Osteoblast (primary cell): Measurements from ENCODE around the gene TBL1X. TPM values are rescaled to one million over a fixed set of nuclear protein-coding genes. Genes with fewer than 3 reads are reported as not detected.

Experiments
- DNase-seq: peaks from one replicate; pipeline ENCODE4 v3.0.0; 2011; ENCODE audit warnings: low spot score, mixed read lengths; ENCODE audit not compliant: insufficient read length; ENCODE audit errors: missing footprints
- H2AFZ ChIP-seq: 2 replicates; pipeline ENCODE4 v1.6.0; 2011; ENCODE audit warnings: mild to moderate bottlenecking, low read length
- H3K27ac ChIP-seq: 2 replicates; pipeline ENCODE4 v1.5.1; 2011; ENCODE audit warnings: mild to moderate bottlenecking, low read depth, low read length, moderate library complexity
- H3K27me3 ChIP-seq: 2 replicates; pipeline ENCODE4 v1.6.0; 2012; ENCODE audit warnings: mild to moderate bottlenecking, control low read depth, inconsistent platforms, low read length, moderate library complexity; ENCODE audit not compliant: insufficient read depth
- H3K36me3 ChIP-seq: 2 replicates; pipeline ENCODE4 v1.5.1; 2011; ENCODE audit warnings: mild to moderate bottlenecking, low read length, control low read depth, moderate library complexity; ENCODE audit not compliant: insufficient read depth
- H3K4me1 ChIP-seq: 2 replicates; pipeline ENCODE4 v1.5.1; 2011; ENCODE audit warnings: mild to moderate bottlenecking, low read length, control low read depth, moderate library complexity; ENCODE audit not compliant: insufficient read depth
- H3K4me2 ChIP-seq: 2 replicates; pipeline ENCODE4 v1.6.0; 2011; ENCODE audit warnings: mild to moderate bottlenecking, low read length; ENCODE audit not compliant: insufficient read depth
- H3K4me3 ChIP-seq: fragments of 200-600 bp; sonication (generic); 3 replicates; pipeline ENCODE4 v1.5.1; 2012; ENCODE audit warnings: mild to moderate bottlenecking, low read length, inconsistent platforms; ENCODE audit not compliant: insufficient read depth
- H3K79me2 ChIP-seq: 2 replicates; pipeline ENCODE4 v1.6.0; 2012; ENCODE audit warnings: mild to moderate bottlenecking, low read length, control low read depth, inconsistent platforms; ENCODE audit not compliant: insufficient read depth
- H3K9me3 ChIP-seq: 2 replicates; pipeline ENCODE4 v1.5.1; 2011; ENCODE audit warnings: low read depth, low read length, control low read depth
- H4K20me1 ChIP-seq: 2 replicates; pipeline ENCODE4 v1.6.0; 2012; ENCODE audit warnings: mild to moderate bottlenecking, low read length, control low read depth; ENCODE audit not compliant: insufficient read depth
- CTCF ChIP-seq: IDR thresholded peaks from 2 replicates; pipeline ENCODE4 v1.5.1; 2011; ENCODE audit warnings: mild to moderate bottlenecking, low read depth, low read length, moderate library complexity; ENCODE audit errors: extremely low read depth
- total RNA-seq: library from RNA; depleted of rRNA; stranded (reverse); fragments of >200 nt; gene quantifications from 2 replicates; pipeline ENCODE4 v1.2.3, GENCODE V29; 2012

TBL1X gene
- total RNA-seq, 1 donor = 15.2 TPM

- Histone ChIP-seq H3K4me2 (no peak overlapping the region), H4K20me1 (no peaks in the 10 kb centered on the region), H3K4me3 (no peak overlapping the region), H3K9me3 (no peaks in the 10 kb centered on the region), H3K27me3 (no peaks in the 10 kb centered on the region), H3K4me1 (no peaks in the 10 kb centered on the region), H3K36me3 (no peaks in the 10 kb centered on the region), H2AFZ (no peak overlapping the region), H3K79me2 (no peaks in the 10 kb centered on the region), H3K27ac (no peak overlapping the region)
- TF ChIP-seq CTCF = no peak
- DNase-seq = no peak
Measured at GRCh38 chrX:9676306-9676705, 211.4 kb downstream of the TBL1X start.

GRCh38 chrX:9676738-9677097, 211.9 kb downstream of the TBL1X start:
- DNase-seq = no peak
- H3K27me3 ChIP-seq = no peaks in the 10 kb centered on the region
- H2AFZ ChIP-seq = no peak overlapping the region
- H3K27ac ChIP-seq = no peak overlapping the region
- no peaks in the 10 kb centered on the region for H3K9me3 ChIP-seq
- H3K4me3 ChIP-seq = no peak overlapping the region
- H3K4me2 ChIP-seq = no peak overlapping the region
- H4K20me1 ChIP-seq = no peaks in the 10 kb centered on the region
- no peak for TF ChIP-seq CTCF
- H3K36me3 ChIP-seq = no peaks in the 10 kb centered on the region
- H3K79me2 ChIP-seq = no peaks in the 10 kb centered on the region
- no peaks in the 10 kb centered on the region for H3K4me1 ChIP-seq

- Histone ChIP-seq H3K36me3 (no peaks in the 10 kb centered on the region), H4K20me1 (no peaks in the 10 kb centered on the region), H3K4me1 (no peaks in the 10 kb centered on the region), H3K27me3 (no peaks in the 10 kb centered on the region), H2AFZ (no peak overlapping the region), H3K4me3 (no peak overlapping the region), H3K9me3 (no peaks in the 10 kb centered on the region), H3K4me2 (no peak overlapping the region), H3K79me2 (no peaks in the 10 kb centered on the region), H3K27ac (no peak overlapping the region)
- no peak for TF ChIP-seq CTCF
- no peak for DNase-seq
Measured at GRCh38 chrX:9677098-9677739, 212.4 kb downstream of the TBL1X start.

GRCh38 chrX:9678215-9678965, 213.5 kb downstream of the TBL1X start:
- H3K4me3 ChIP-seq = no peak overlapping the region
- no peak overlapping the region for H3K4me2 ChIP-seq
- no peaks in the 10 kb centered on the region for H3K27me3 ChIP-seq
- no peak for TF ChIP-seq CTCF
- H3K9me3 ChIP-seq = no peaks in the 10 kb centered on the region
- no peak for DNase-seq
- no peak overlapping the region for H3K27ac ChIP-seq
- no peaks in the 10 kb centered on the region for H3K4me1 ChIP-seq
- no peaks in the 10 kb centered on the region for H3K36me3 ChIP-seq
- no peak overlapping the region for H2AFZ ChIP-seq
- H3K79me2 ChIP-seq = no peaks in the 10 kb centered on the region
- no peaks in the 10 kb centered on the region for H4K20me1 ChIP-seq
